Ovary (tissue), 3 donors: Measurements from ENCODE around the gene NRCAM.

Source experiments
- EP300 ChIP-seq: sonication (generic); formaldehyde crosslinking; IDR thresholded peaks from one replicate; pipeline ENCODE4 v1.6.1; 2017; ENCODE audit warnings: antibody characterized with exemption
- POLR2A ChIP-seq: fragments of 450-650 bp; IDR thresholded peaks from one replicate; pipeline ENCODE4 v1.6.1; 2017; ENCODE audit warnings: antibody characterized with exemption, mild to moderate bottlenecking, moderate library complexity
- TF ChIP-seq, protein P1 (sequence below), 3 donors: fragments of 450-650 bp in 2 of 3; fragments of 200-600 bp in 1 of 3; IDR thresholded peaks; one replicate each; pipeline versions ENCODE4 v1.5.1 to v1.8.0; 2016 to 2022; ENCODE audit warnings: antibody characterized with exemption in 3 of 3, mild to moderate bottlenecking in 1 of 3
- donor health status: DM: no; HTN: no; CAD: no.

DNA sequence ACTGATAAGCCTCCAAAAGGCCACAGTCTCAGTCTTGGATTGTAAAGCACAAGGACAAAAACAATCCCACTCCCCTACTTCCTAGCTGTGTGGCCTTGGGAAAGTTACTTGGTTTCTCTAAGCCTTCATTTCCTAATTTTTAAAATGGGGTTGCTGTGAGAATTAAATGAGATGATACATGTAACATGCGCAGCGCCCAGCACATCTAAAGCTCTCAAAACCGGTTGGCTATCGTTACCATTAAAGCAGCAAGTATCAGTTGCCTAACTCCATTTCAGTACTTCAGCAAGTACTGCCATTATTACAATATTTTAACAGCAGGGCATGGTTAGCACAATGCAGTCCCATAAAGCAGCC, 1.9 kb downstream of the NRCAM start:
- no peak for TF ChIP-seq POLR2A
- TF ChIP-seq, protein P1, sequence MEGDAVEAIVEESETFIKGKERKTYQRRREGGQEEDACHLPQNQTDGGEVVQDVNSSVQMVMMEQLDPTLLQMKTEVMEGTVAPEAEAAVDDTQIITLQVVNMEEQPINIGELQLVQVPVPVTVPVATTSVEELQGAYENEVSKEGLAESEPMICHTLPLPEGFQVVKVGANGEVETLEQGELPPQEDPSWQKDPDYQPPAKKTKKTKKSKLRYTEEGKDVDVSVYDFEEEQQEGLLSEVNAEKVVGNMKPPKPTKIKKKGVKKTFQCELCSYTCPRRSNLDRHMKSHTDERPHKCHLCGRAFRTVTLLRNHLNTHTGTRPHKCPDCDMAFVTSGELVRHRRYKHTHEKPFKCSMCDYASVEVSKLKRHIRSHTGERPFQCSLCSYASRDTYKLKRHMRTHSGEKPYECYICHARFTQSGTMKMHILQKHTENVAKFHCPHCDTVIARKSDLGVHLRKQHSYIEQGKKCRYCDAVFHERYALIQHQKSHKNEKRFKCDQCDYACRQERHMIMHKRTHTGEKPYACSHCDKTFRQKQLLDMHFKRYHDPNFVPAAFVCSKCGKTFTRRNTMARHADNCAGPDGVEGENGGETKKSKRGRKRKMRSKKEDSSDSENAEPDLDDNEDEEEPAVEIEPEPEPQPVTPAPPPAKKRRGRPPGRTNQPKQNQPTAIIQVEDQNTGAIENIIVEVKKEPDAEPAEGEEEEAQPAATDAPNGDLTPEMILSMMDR (IDR thresholded peaks at IDR 0.05): no peak
- no peak for TF ChIP-seq EP300
